ENCODE data around the gene SPAG9. TPM values are rescaled to one million over a fixed set of nuclear protein-coding genes. Genes with fewer than 3 reads are reported as not detected.

Gene SPAG9
- total RNA-seq, 1 experiment from 2014 or later, result 74.3 TPM

- DNase-seq (ENCODE audit: low spot score), result no peak
Measured at GRCh38 chr17:50918933-50919296, 201.8 kb downstream of the SPAG9 start.

- DNase-seq (ENCODE audit: low spot score), result no peak
Measured at GRCh38 chr17:50918071-50918932, 202.4 kb downstream of the SPAG9 start.

GRCh38 chr17:50917418-50917743 lies 203.3 kb downstream of the SPAG9 start:
- DNase-seq (ENCODE audit: low spot score), result no peak

- no peak for DNase-seq (ENCODE audit: low spot score)
Measured at GRCh38 chr17:50916708-50917417, 203.8 kb downstream of the SPAG9 start.

GRCh38 chr17:50916026-50916707 lies 204.5 kb downstream of the SPAG9 start:
- DNase-seq (ENCODE audit: low spot score), result peak; percentile 28

- no peak for DNase-seq (ENCODE audit: low spot score)
Measured at GRCh38 chr17:50914505-50915063, 206.1 kb downstream of the SPAG9 start.

- no peak for DNase-seq (ENCODE audit: low spot score)
Measured at GRCh38 chr17:50913120-50913519, 207.5 kb downstream of the SPAG9 start.

Other genes with a start within 250 kb of the SPAG9 start
- gene NME1, start 32.7 kb upstream of the SPAG9 start, total RNA-seq (2014; rRNA removed; shearing (Covaris generic)), result 472 and 514 TPM in 2 replicates
- 638 and 830 TPM in 2 replicates for gene NME2, start 45.5 kb upstream of the SPAG9 start, total RNA-seq (2014; rRNA removed; shearing (Covaris generic))
- gene MBTD1, start 139.2 kb upstream of the SPAG9 start, total RNA-seq (2014; rRNA removed; shearing (Covaris generic)), result 5.2 and 9.2 TPM in 2 replicates
- gene UTP18, start 139.7 kb upstream of the SPAG9 start, total RNA-seq (2014; rRNA removed; shearing (Covaris generic)), result 104 and 109 TPM in 2 replicates

Data from A172 (cell line).